Karpas-422 (cell line): ENCODE data around the gene LBHD2. TPM values are rescaled to one million over a fixed set of nuclear protein-coding genes. Genes with fewer than 3 reads are reported as not detected.

Experiments used
- DNase-seq: peaks from one replicate; pipeline ENCODE4 v3.0.0-alpha.2; 2015
- H2AFZ ChIP-seq: fragments of 200-600 bp; sonication (generic); 2 replicates; pipeline ENCODE4 v1.6.1; 2014; ENCODE audit warnings: antibody characterized with exemption, low read length, mixed read lengths
- H3K27ac ChIP-seq: fragments of 200-600 bp; sonication (generic); 2 replicates; pipeline ENCODE4 v1.5.1; 2014; ENCODE audit warnings: mild to moderate bottlenecking, low read length, moderate library complexity
- H3K27me3 ChIP-seq: fragments of 200-600 bp; sonication (generic); 2 replicates; pipeline ENCODE4 v1.6.1; 2014; ENCODE audit warnings: low read length, mixed read lengths
- H3K36me3 ChIP-seq: fragments of 200-600 bp; sonication (generic); 2 replicates; pipeline ENCODE4 v1.6.1; 2014; ENCODE audit warnings: low read length, mixed read lengths; ENCODE audit not compliant: insufficient read depth
- H3K4me1 ChIP-seq: fragments of 200-600 bp; sonication (generic); 2 replicates; pipeline ENCODE4 v1.6.1; 2014; ENCODE audit warnings: mild to moderate bottlenecking, low read length, mixed read lengths
- H3K4me2 ChIP-seq: fragments of 200-600 bp; sonication (generic); 2 replicates; pipeline ENCODE4 v1.6.1; 2014; ENCODE audit warnings: low read length, low read depth, mild to moderate bottlenecking; ENCODE audit not compliant: poor library complexity, severe bottlenecking
- H3K4me3 ChIP-seq: fragments of 200-600 bp; sonication (generic); 2 replicates; pipeline ENCODE4 v1.5.1; 2014; ENCODE audit warnings: mild to moderate bottlenecking, antibody characterized with exemption, low read length, mixed read lengths
- H3K79me2 ChIP-seq: fragments of 200-600 bp; sonication (generic); 2 replicates; pipeline ENCODE4 v1.6.1; 2014; ENCODE audit warnings: mild to moderate bottlenecking, low read length, mixed read lengths
- H3K9ac ChIP-seq: fragments of 200-600 bp; sonication (generic); 2 replicates; pipeline ENCODE4 v1.6.0; 2014; ENCODE audit warnings: low read length
- H3K9me2 ChIP-seq: fragments of 200-600 bp; sonication (generic), shearing (Covaris generic); replicated peaks from 2 replicates; pipeline ENCODE4 v1.6.0; 2014; ENCODE audit warnings: mild to moderate bottlenecking, low read length, moderate library complexity; ENCODE audit not compliant: insufficient read depth
- H3K9me3 ChIP-seq: fragments of 300-700, 200-600 bp; sonication (generic); 2 replicates; pipeline ENCODE4 v1.6.1; 2014; ENCODE audit warnings: low read length, mixed read lengths
- H4K20me1 ChIP-seq: fragments of 200-600 bp; sonication (generic); 2 replicates; pipeline ENCODE4 v1.6.1; 2014; ENCODE audit warnings: mild to moderate bottlenecking, antibody characterized with exemption, low read length, low read depth; ENCODE audit not compliant: insufficient read depth
- total RNA-seq: library from RNA; depleted of rRNA; stranded (reverse); fragments of >200 nt; shearing (Covaris generic); gene quantifications from 2 replicates; pipeline ENCODE4 v1.2.3, GENCODE V29; 2014; ENCODE audit warnings: low replicate concordance; rRNA removed

The LBHD2 gene
- total RNA-seq, 1 experiment from 2014 or later = not detected

- Histone ChIP-seq H3K9me3 (no peaks in the 10 kb centered on the region), H3K27ac (no peak overlapping the region), H3K4me1 (peaks cover 20% of the 10 kb centered on the region), H3K9ac (no peak overlapping the region), H3K79me2 (no peaks in the 10 kb centered on the region), H3K4me2 (no peak overlapping the region), H3K9me2 (no peaks in the 10 kb centered on the region), H3K36me3 (no peaks in the 10 kb centered on the region), H3K27me3 (no peaks in the 10 kb centered on the region), H2AFZ (no peak overlapping the region), H4K20me1 (no peaks in the 10 kb centered on the region), H3K4me3 (no peak overlapping the region)
- DNase-seq = no peak
Measured at GRCh38 chr14:103137689-103138300, 53.8 kb downstream of the LBHD2 start.

GRCh38 chr14:103138301-103139131 lies 54.5 kb downstream of the LBHD2 start:
- no peak for DNase-seq
- H3K27ac ChIP-seq = no peak overlapping the region
- H3K36me3 ChIP-seq = no peaks in the 10 kb centered on the region
- H3K27me3 ChIP-seq = no peaks in the 10 kb centered on the region
- H3K9ac ChIP-seq = no peak overlapping the region
- H3K4me1 ChIP-seq = peaks cover 23% of the 10 kb centered on the region
- no peaks in the 10 kb centered on the region for H3K79me2 ChIP-seq
- no peaks in the 10 kb centered on the region for H3K9me2 ChIP-seq
- no peaks in the 10 kb centered on the region for H3K9me3 ChIP-seq
- no peaks in the 10 kb centered on the region for H4K20me1 ChIP-seq
- no peak overlapping the region for H2AFZ ChIP-seq
- no peak overlapping the region for H3K4me2 ChIP-seq
- no peak overlapping the region for H3K4me3 ChIP-seq

GRCh38 chr14:103139132-103140025 lies 55.4 kb downstream of the LBHD2 start:
- Histone ChIP-seq H3K9me2 (no peaks in the 10 kb centered on the region), H3K9me3 (no peaks in the 10 kb centered on the region), H3K27ac (no peak overlapping the region), H3K79me2 (no peaks in the 10 kb centered on the region), H3K4me2 (no peak overlapping the region), H3K27me3 (no peaks in the 10 kb centered on the region), H3K4me3 (no peak overlapping the region), H3K9ac (no peak overlapping the region), H2AFZ (no peak overlapping the region), H3K4me1 (peaks cover 23% of the 10 kb centered on the region), H4K20me1 (no peaks in the 10 kb centered on the region), H3K36me3 (no peaks in the 10 kb centered on the region)
- no peak for DNase-seq

Other genes with a start within 250 kb of the LBHD2 start
- 7.7 and 16.7 TPM in 2 replicates for gene AMN, start 161.5 kb upstream of the LBHD2 start, total RNA-seq
- gene CDC42BPB, start 26.7 kb upstream of the LBHD2 start, total RNA-seq = 1.6 and 4.7 TPM in 2 replicates
- not detected in 2 replicates for gene EXOC3L4, start 10.5 kb downstream of the LBHD2 start, total RNA-seq
- not detected in 2 replicates for gene TNFAIP2, start 39.3 kb downstream of the LBHD2 start, total RNA-seq